Measurements from ENCODE around the gene TAF1A. TPM values are rescaled to one million over a fixed set of nuclear protein-coding genes. Genes with fewer than 3 reads are reported as not detected.

TAF1A gene
- total RNA-seq, 2 experiments from 2014 or later = 10.9 to 19.2 TPM

- no TSS peak for BruUV-seq (replicated peaks)
- Histone ChIP-seq H3K79me2 (ENCODE audit: insufficient read depth, low read depth, low read length) (no peaks in the 10 kb centered on the region), H3K36me3 (ENCODE audit: insufficient read depth, low read length) (no peaks in the 10 kb centered on the region), H3K4me3 (ENCODE audit: low read depth, low read length, poor library complexity, severe bottlenecking) (no peak within 1 kb of the TSS), H3K9me3 (ENCODE audit: low read length) (no peaks in the 10 kb centered on the region), H2AFZ (ENCODE audit: low read length) (no peak within 1 kb of the TSS), H3K27ac (ENCODE audit: low read depth, low read length, poor library complexity, severe bottlenecking) (no peak within 1 kb of the TSS), H3K9me2 (ENCODE audit: insufficient read depth, low read length) (no peaks in the 10 kb centered on the region), H3K4me1 (ENCODE audit: insufficient read depth, low read length, poor library complexity, severe bottlenecking) (no peaks in the 10 kb centered on the region), H3K4me2 (ENCODE audit: low read length) (no peak within 1 kb of the TSS), H4K20me1 (ENCODE audit: insufficient read depth, low read length) (no peaks in the 10 kb centered on the region)
- intact Hi-C loops (cut with micrococcal nuclease; ENCODE audit: unreplicated experiment) = no loop called here
- DNase-seq (ENCODE audit: low spot score) = no peak
- ChIA-PET CTCF (ENCODE audit: unreplicated experiment) (no interaction called here), POLR2A (no interaction called here)
- TF ChIP-seq, protein P1, sequence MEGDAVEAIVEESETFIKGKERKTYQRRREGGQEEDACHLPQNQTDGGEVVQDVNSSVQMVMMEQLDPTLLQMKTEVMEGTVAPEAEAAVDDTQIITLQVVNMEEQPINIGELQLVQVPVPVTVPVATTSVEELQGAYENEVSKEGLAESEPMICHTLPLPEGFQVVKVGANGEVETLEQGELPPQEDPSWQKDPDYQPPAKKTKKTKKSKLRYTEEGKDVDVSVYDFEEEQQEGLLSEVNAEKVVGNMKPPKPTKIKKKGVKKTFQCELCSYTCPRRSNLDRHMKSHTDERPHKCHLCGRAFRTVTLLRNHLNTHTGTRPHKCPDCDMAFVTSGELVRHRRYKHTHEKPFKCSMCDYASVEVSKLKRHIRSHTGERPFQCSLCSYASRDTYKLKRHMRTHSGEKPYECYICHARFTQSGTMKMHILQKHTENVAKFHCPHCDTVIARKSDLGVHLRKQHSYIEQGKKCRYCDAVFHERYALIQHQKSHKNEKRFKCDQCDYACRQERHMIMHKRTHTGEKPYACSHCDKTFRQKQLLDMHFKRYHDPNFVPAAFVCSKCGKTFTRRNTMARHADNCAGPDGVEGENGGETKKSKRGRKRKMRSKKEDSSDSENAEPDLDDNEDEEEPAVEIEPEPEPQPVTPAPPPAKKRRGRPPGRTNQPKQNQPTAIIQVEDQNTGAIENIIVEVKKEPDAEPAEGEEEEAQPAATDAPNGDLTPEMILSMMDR (conservative IDR thresholded peaks at IDR 0.05; ENCODE audit: low read length) = no peak
- no peak for TF ChIP-seq EZH2phosphoT487 (IDR thresholded peaks at IDR 0.05; ENCODE audit: borderline replicate concordance, low read depth, low read length)
Observed at GRCh38 chr1:222547944-222548671, 41.6 kb downstream of the TAF1A start, which contains the start of gene HHIPL2. Gene HHIPL2, minus strand, starts transcription at chr1:222548104. Its CDS starts 60 bp downstream, at chr1:222548044.

- TF ChIP-seq, protein P1 (conservative IDR thresholded peaks at IDR 0.05; ENCODE audit: low read length) = no peak
- no peak for TF ChIP-seq EZH2phosphoT487 (IDR thresholded peaks at IDR 0.05; ENCODE audit: borderline replicate concordance, low read depth, low read length)
- intact Hi-C loops (cut with micrococcal nuclease; ENCODE audit: unreplicated experiment) = no loop called here
- H4K20me1 ChIP-seq (ENCODE audit: insufficient read depth, low read length) = no peaks in the 10 kb centered on the region
- DNase-seq (ENCODE audit: low spot score) = no peak
- no peak overlapping the region for H3K4me3 ChIP-seq (ENCODE audit: low read depth, low read length, poor library complexity, severe bottlenecking)
- H3K27ac ChIP-seq (ENCODE audit: low read depth, low read length, poor library complexity, severe bottlenecking) = no peak overlapping the region
- H3K36me3 ChIP-seq (ENCODE audit: insufficient read depth, low read length) = no peaks in the 10 kb centered on the region
- no peaks in the 10 kb centered on the region for H3K79me2 ChIP-seq (ENCODE audit: insufficient read depth, low read depth, low read length)
- BruUV-seq (replicated peaks) = no TSS peak
- ChIA-PET POLR2A (no interaction called here), CTCF (ENCODE audit: unreplicated experiment) (no interaction called here)
- H3K4me1 ChIP-seq (ENCODE audit: insufficient read depth, low read length, poor library complexity, severe bottlenecking) = no peaks in the 10 kb centered on the region
- no peaks in the 10 kb centered on the region for H3K9me3 ChIP-seq (ENCODE audit: low read length)
- no peak overlapping the region for H3K4me2 ChIP-seq (ENCODE audit: low read length)
- H3K9me2 ChIP-seq (ENCODE audit: insufficient read depth, low read length) = no peaks in the 10 kb centered on the region
- no peak overlapping the region for H2AFZ ChIP-seq (ENCODE audit: low read length)
Observed at GRCh38 chr1:222547260-222547614, 42.5 kb downstream of the TAF1A start.

DNA sequence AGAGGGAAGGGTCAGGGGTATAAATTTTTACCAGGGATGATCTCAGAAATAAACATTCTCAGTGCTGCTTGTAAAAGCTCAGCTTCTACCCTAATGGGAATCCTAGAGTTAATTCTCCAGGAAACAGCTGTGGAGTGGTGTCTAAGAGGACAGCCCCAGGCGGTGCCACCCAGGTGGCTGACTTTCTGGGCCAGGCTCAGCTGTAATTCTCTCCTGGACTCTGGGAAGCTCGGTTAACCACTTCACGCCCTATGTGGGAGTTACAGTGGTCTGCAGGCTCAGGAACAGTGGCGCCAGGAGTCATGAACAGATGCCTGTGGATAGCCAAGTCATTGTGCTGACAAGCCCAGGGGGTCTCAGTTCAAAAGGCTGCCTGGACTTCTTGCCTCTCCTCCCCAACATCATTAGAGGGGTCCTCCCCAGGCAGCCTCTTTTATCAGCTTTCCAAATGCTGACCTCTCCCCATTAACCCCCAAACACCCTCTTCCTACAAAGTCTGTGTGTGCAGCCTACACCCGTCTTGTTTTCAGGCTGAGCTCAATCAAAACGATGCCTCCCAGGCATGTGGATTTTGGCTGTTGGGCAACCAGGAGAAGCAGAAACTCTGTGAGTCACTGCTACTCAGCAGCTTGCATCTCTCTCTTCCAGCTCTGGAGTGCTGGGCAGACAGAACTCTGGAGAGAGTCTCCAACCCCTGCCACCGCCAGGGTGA is 43.0 kb downstream of the TAF1A start:
- Histone ChIP-seq H4K20me1 (ENCODE audit: insufficient read depth, low read length) (no peaks in the 10 kb centered on the region), H3K36me3 (ENCODE audit: insufficient read depth, low read length) (no peaks in the 10 kb centered on the region), H2AFZ (ENCODE audit: low read length) (no peak overlapping the region), H3K4me3 (ENCODE audit: low read depth, low read length, poor library complexity, severe bottlenecking) (no peak overlapping the region), H3K27ac (ENCODE audit: low read depth, low read length, poor library complexity, severe bottlenecking) (no peak overlapping the region), H3K4me1 (ENCODE audit: insufficient read depth, low read length, poor library complexity, severe bottlenecking) (no peaks in the 10 kb centered on the region), H3K9me3 (ENCODE audit: low read length) (no peaks in the 10 kb centered on the region), H3K79me2 (ENCODE audit: insufficient read depth, low read depth, low read length) (no peaks in the 10 kb centered on the region), H3K4me2 (ENCODE audit: low read length) (no peak overlapping the region), H3K9me2 (ENCODE audit: insufficient read depth, low read length) (no peaks in the 10 kb centered on the region)
- no peak for DNase-seq (ENCODE audit: low spot score)
- intact Hi-C loops (cut with micrococcal nuclease; ENCODE audit: unreplicated experiment) = no loop called here
- TF ChIP-seq, protein P1 (conservative IDR thresholded peaks at IDR 0.05; ENCODE audit: low read length) = no peak
- CTCF ChIA-PET (ENCODE audit: unreplicated experiment) = no interaction called here
- no TSS peak for BruUV-seq (replicated peaks)
- POLR2A ChIA-PET = interaction anchor here (0.6 kb wide), 1 partner anchor 474 kb away, joined by 3 read pairs; no protein-coding TSS in a partner anchor
